WTC11 (cell line): ENCODE measurements around the gene ARHGAP26.

Experiments used
- CTCF ChIP-seq: fragments of 200-600 bp; IDR thresholded peaks from 2 replicates; pipeline ENCODE4 v1.8.0; 2022; ENCODE audit warnings: antibody characterized with exemption
- ESRRA ChIP-seq: sonication (generic); formaldehyde crosslinking; IDR thresholded peaks from 2 replicates; pipeline ENCODE4 v1.8.1; 2022; ENCODE audit warnings: mild to moderate bottlenecking, missing genetic modification reagents, borderline replicate concordance
- GABPB1 ChIP-seq: sonication (generic); formaldehyde crosslinking; IDR thresholded peaks from 2 replicates; pipeline ENCODE4 v1.8.1; 2023; ENCODE audit warnings: mild to moderate bottlenecking, missing genetic modification reagents
- MAX ChIP-seq: sonication (generic); formaldehyde crosslinking; IDR thresholded peaks from 2 replicates; pipeline ENCODE4 v1.8.0; 2022; ENCODE audit warnings: mild to moderate bottlenecking, missing genetic modification reagents
- NR1H2 ChIP-seq: sonication (generic); formaldehyde crosslinking; IDR thresholded peaks from 2 replicates; pipeline ENCODE4 v1.9.0; 2021; ENCODE audit warnings: mild to moderate bottlenecking, moderate library complexity, missing genetic modification reagents
- USF1 ChIP-seq: sonication (generic); formaldehyde crosslinking; IDR thresholded peaks from 2 replicates; pipeline ENCODE4 v1.8.0; 2022; ENCODE audit warnings: mild to moderate bottlenecking, missing genetic modification reagents
- USF2 ChIP-seq: sonication (generic); formaldehyde crosslinking; IDR thresholded peaks from 2 replicates; pipeline ENCODE4 v1.8.1; 2023; ENCODE audit warnings: mild to moderate bottlenecking, missing genetic modification reagents, moderate library complexity
- ZBTB21 ChIP-seq: sonication (generic); formaldehyde crosslinking; IDR thresholded peaks from 2 replicates; pipeline ENCODE4 v1.8.1; 2023; ENCODE audit warnings: mild to moderate bottlenecking, missing genetic modification reagents, borderline replicate concordance
- ZNF121 ChIP-seq: sonication (generic); formaldehyde crosslinking; IDR thresholded peaks from 2 replicates; pipeline ENCODE4 v1.8.0; 2023; ENCODE audit warnings: missing genetic modification reagents
- ZNF138 ChIP-seq: sonication (generic); formaldehyde crosslinking; conservative IDR thresholded peaks from 2 replicates; pipeline ENCODE4 v1.8.1; 2022; ENCODE audit warnings: mild to moderate bottlenecking, moderate library complexity, missing genetic modification reagents
- ZNF396 ChIP-seq: fragments of 250-450 bp; sonication (Bioruptor Pico); IDR thresholded peaks from 2 replicates; pipeline ENCODE4 v1.8.0; 2021; ENCODE audit warnings: mild to moderate bottlenecking, moderate library complexity, borderline replicate concordance
- ZNF423 ChIP-seq: fragments of 250-450 bp; sonication (Bioruptor Pico); IDR thresholded peaks from 2 replicates; pipeline ENCODE4 v2.1.2; 2022; ENCODE audit warnings: mild to moderate bottlenecking, moderate library complexity

- TF ChIP-seq USF2 (CRISPR knock-in tag), result no peak
- no peak for TF ChIP-seq ESRRA (CRISPR knock-in tag)
- TF ChIP-seq ZNF121, result no peak
- no peak for TF ChIP-seq MAX (CRISPR knock-in tag)
- no peak for TF ChIP-seq CTCF
- TF ChIP-seq NR1H2, result no peak
- TF ChIP-seq ZNF138 (CRISPR knock-in tag), result no peak
- no peak for TF ChIP-seq USF1 (CRISPR knock-in tag)
- TF ChIP-seq ZNF396 (CRISPR knock-in tag), result no peak
- TF ChIP-seq ZNF423, result no peak
- no peak for TF ChIP-seq ZBTB21
- TF ChIP-seq GABPB1, result no peak
Measured at GRCh38 chr5:143186623-143187022, 416.4 kb downstream of the ARHGAP26 start.
